Measurements from ENCODE around the gene SAXO1. TPM values are rescaled to one million over a fixed set of nuclear protein-coding genes. Genes with fewer than 3 reads are reported as not detected.

Gene SAXO1
- polyA plus RNA-seq, 1 donor from 2014 or later = not detected

DNA sequence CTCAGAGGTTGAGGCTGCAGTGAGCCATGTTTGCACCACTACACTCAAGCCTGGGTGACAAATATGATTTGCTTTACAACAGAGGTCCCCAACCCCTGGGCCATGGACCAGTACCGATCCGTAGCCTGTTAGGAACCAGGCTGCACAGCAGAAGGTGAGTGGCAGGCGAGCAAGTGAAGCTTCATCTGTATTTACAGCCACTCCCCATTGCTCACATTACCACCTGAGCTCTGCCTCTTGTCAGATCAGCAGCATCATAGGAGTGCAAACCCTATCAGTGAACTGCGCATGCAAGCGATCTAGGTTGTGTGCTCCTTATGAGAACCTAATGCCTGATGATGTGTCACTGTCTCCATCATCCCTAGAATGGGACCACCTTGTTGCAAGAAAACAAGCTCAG lies 42.5 kb downstream of the SAXO1 start:
- TF ChIP-seq MXI1 (conservative IDR thresholded peaks at IDR 0.05; ENCODE audit: poor library complexity, severe bottlenecking) (no peak), RAD21 (conservative IDR thresholded peaks at IDR 0.05) (no peak), TAF1 (IDR thresholded peaks at IDR 0.05; ENCODE audit: low read depth) (no peak), EZH2 (IDR thresholded peaks at IDR 0.05; ENCODE audit: borderline replicate concordance, insufficient read depth, low read length, poor library complexity, severe bottlenecking) (no peak), SMC3 (conservative IDR thresholded peaks at IDR 0.05; ENCODE audit: poor library complexity) (no peak), CTCF (IDR thresholded peaks at IDR 0.05; ENCODE audit: poor library complexity, severe bottlenecking) (no peak), EP300 (conservative IDR thresholded peaks at IDR 0.05; ENCODE audit: poor library complexity, severe bottlenecking) (no peak), POLR2AphosphoS5 (IDR thresholded peaks at IDR 0.05) (no peak)
- TF ChIP-seq, protein P1, sequence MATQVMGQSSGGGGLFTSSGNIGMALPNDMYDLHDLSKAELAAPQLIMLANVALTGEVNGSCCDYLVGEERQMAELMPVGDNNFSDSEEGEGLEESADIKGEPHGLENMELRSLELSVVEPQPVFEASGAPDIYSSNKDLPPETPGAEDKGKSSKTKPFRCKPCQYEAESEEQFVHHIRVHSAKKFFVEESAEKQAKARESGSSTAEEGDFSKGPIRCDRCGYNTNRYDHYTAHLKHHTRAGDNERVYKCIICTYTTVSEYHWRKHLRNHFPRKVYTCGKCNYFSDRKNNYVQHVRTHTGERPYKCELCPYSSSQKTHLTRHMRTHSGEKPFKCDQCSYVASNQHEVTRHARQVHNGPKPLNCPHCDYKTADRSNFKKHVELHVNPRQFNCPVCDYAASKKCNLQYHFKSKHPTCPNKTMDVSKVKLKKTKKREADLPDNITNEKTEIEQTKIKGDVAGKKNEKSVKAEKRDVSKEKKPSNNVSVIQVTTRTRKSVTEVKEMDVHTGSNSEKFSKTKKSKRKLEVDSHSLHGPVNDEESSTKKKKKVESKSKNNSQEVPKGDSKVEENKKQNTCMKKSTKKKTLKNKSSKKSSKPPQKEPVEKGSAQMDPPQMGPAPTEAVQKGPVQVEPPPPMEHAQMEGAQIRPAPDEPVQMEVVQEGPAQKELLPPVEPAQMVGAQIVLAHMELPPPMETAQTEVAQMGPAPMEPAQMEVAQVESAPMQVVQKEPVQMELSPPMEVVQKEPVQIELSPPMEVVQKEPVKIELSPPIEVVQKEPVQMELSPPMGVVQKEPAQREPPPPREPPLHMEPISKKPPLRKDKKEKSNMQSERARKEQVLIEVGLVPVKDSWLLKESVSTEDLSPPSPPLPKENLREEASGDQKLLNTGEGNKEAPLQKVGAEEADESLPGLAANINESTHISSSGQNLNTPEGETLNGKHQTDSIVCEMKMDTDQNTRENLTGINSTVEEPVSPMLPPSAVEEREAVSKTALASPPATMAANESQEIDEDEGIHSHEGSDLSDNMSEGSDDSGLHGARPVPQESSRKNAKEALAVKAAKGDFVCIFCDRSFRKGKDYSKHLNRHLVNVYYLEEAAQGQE (IDR thresholded peaks at IDR 0.05; ENCODE audit: borderline replicate concordance) = no peak
- Histone ChIP-seq H3K79me2 (replicated peaks; ENCODE audit: insufficient read depth, low read length) (no peaks in the 10 kb centered on the region), H3K9me3 (ENCODE audit: low read length) (no peaks in the 10 kb centered on the region), H2AFZ (ENCODE audit: low read depth, low read length) (no peak overlapping the region), H3K27ac (ENCODE audit: low read length) (no peak overlapping the region), H3K9ac (ENCODE audit: low read length) (no peak overlapping the region), H3K27me3 (ENCODE audit: insufficient read depth, low read depth, low read length) (no peaks in the 10 kb centered on the region), H3K36me3 (ENCODE audit: insufficient read depth, low read length) (no peaks in the 10 kb centered on the region), H4K20me1 (ENCODE audit: insufficient read depth) (no peaks in the 10 kb centered on the region), H3F3A (ENCODE audit: insufficient read depth, low read length, poor library complexity, severe bottlenecking) (no peaks in the 10 kb centered on the region), H3K9me2 (ENCODE audit: insufficient read depth, low read length) (no peaks in the 10 kb centered on the region), H3K4me2 (ENCODE audit: low read length) (no peak overlapping the region), H3K4me3 (ENCODE audit: low read length) (no peak overlapping the region)

DNA sequence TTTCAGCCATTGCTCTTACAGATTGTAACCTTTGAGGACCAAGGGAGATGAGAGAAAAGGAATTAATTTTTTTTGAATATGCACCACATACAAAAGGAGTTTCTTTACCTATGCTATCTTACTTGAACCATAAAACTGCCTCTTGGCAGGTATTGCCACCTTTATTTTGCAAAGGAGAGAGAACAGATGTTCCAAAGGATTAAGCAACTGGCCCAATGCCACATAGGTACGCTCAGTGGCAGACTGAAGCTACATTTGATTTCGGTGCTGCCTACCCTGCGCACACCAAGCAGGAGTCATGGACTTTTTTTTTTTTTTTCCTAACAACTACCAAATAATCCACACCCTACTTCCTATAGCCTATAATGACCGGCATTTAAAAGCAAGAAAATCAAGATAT lies 43.1 kb downstream of the SAXO1 start:
- Histone ChIP-seq H3F3A (ENCODE audit: insufficient read depth, low read length, poor library complexity, severe bottlenecking) (no peaks in the 10 kb centered on the region), H4K20me1 (ENCODE audit: insufficient read depth) (no peaks in the 10 kb centered on the region), H3K36me3 (ENCODE audit: insufficient read depth, low read length) (no peaks in the 10 kb centered on the region), H2AFZ (ENCODE audit: low read depth, low read length) (no peak overlapping the region), H3K9ac (ENCODE audit: low read length) (no peak overlapping the region), H3K4me3 (ENCODE audit: low read length) (no peak overlapping the region), H3K79me2 (replicated peaks; ENCODE audit: insufficient read depth, low read length) (no peaks in the 10 kb centered on the region), H3K27ac (ENCODE audit: low read length) (no peak overlapping the region), H3K9me3 (ENCODE audit: low read length) (no peaks in the 10 kb centered on the region), H3K4me2 (ENCODE audit: low read length) (no peak overlapping the region), H3K9me2 (ENCODE audit: insufficient read depth, low read length) (no peaks in the 10 kb centered on the region), H3K27me3 (ENCODE audit: insufficient read depth, low read depth, low read length) (no peaks in the 10 kb centered on the region)
- no peak for TF ChIP-seq EP300 (conservative IDR thresholded peaks at IDR 0.05; ENCODE audit: poor library complexity, severe bottlenecking)

- no peak overlapping the region for H3K9ac ChIP-seq (ENCODE audit: low read length)
- H3K4me2 ChIP-seq (ENCODE audit: low read length) = no peak overlapping the region
- no peaks in the 10 kb centered on the region for H4K20me1 ChIP-seq (ENCODE audit: insufficient read depth)
- H3F3A ChIP-seq (ENCODE audit: insufficient read depth, low read length, poor library complexity, severe bottlenecking) = no peaks in the 10 kb centered on the region
- H3K4me3 ChIP-seq (ENCODE audit: low read length) = no peak overlapping the region
- TF ChIP-seq TAF1 (IDR thresholded peaks at IDR 0.05; ENCODE audit: low read depth) (no peak), MXI1 (conservative IDR thresholded peaks at IDR 0.05; ENCODE audit: poor library complexity, severe bottlenecking) (no peak), RAD21 (conservative IDR thresholded peaks at IDR 0.05) (no peak), EZH2 (IDR thresholded peaks at IDR 0.05; ENCODE audit: borderline replicate concordance, insufficient read depth, low read length, poor library complexity, severe bottlenecking) (no peak)
- no peaks in the 10 kb centered on the region for H3K27me3 ChIP-seq (ENCODE audit: insufficient read depth, low read depth, low read length)
- H2AFZ ChIP-seq (ENCODE audit: low read depth, low read length) = no peak overlapping the region
- peaks cover 3% of the 10 kb centered on the region for H3K9me3 ChIP-seq (ENCODE audit: low read length)
- no peaks in the 10 kb centered on the region for H3K36me3 ChIP-seq (ENCODE audit: insufficient read depth, low read length)
- H3K79me2 ChIP-seq (replicated peaks; ENCODE audit: insufficient read depth, low read length) = no peaks in the 10 kb centered on the region
- no peak overlapping the region for H3K27ac ChIP-seq (ENCODE audit: low read length)
- H3K9me2 ChIP-seq (ENCODE audit: insufficient read depth, low read length) = no peaks in the 10 kb centered on the region
Measured at GRCh38 chr9:18989097-18989496, 43.9 kb downstream of the SAXO1 start.

Data from neural cell (in vitro differentiated cells).